Right cardiac atrium (tissue), 5 donors: ENCODE results near the gene FAM72B. TPM values are rescaled to one million over a fixed set of nuclear protein-coding genes. Genes with fewer than 3 reads are reported as not detected.
A peak's percentile ranks its signal among the peaks of the same experiment; 100 is the strongest.
"Not testable (repeated sequence)": the region's sequence is repeated elsewhere in the genome, so short reads cannot be mapped to it uniquely, and the experiment has no call there.

ENCODE experiments used
- ATAC-seq, 2 donors: fragments of 200-7000 bp; cut with Tn5 transposase; one replicate each; pipeline versions ENCODE4 v1.8.0 to v1.9.1; 2020; ENCODE audit warnings: moderate library complexity in 2 of 2, mild to moderate bottlenecking in 1 of 2
- DNase-seq, 3 donors: peaks; one replicate each; pipeline ENCODE4 v3.0.0-alpha.2; 2020
- H3K27ac ChIP-seq: one replicate; pipeline ENCODE4 v1.5.1; 2013; ENCODE audit warnings: mild to moderate bottlenecking, low read length, control low read depth, moderate library complexity
- H3K27me3 ChIP-seq: one replicate; pipeline ENCODE4 v1.6.1; 2013; ENCODE audit not compliant: control insufficient read depth, insufficient read depth
- H3K4me1 ChIP-seq: one replicate; pipeline ENCODE4 v1.6.1; 2013; ENCODE audit warnings: low read length; ENCODE audit not compliant: control insufficient read depth, insufficient read depth
- H3K4me3 ChIP-seq: one replicate; pipeline ENCODE4 v1.5.1; 2013; ENCODE audit warnings: low read length, control low read depth
- H3K9me3 ChIP-seq: one replicate; pipeline ENCODE4 v1.6.1; 2013; ENCODE audit warnings: low read length; ENCODE audit not compliant: control insufficient read depth
- WGBS: extraction: QIAGEN DNeasy Blood & Tissue Kit; methylation state at CpG from one replicate; pipeline ENCODE4 v1.1.7; 2013; 5-methylcytosine and 5-hydroxymethylcytosine counted together
- intact Hi-C, 4 donors: fragments of 100-400 bp; cut with DNase I; formaldehyde crosslinking; loops; one replicate each; pipeline versions ENCODE4 v1.11.0 to v1.14.0; 2022 to 2023
- polyA plus RNA-seq: library from polyadenylated mRNA; stranded (reverse); fragments of 200-250 nt; gene quantifications from one replicate; pipeline ENCODE4 v1.2.3, GENCODE V29; 2013
- total RNA-seq, 4 donors: library from RNA; stranded (reverse); fragmentation: NEBNext Ultra II Directional; extraction: Animal tissue kit (Norgen Biotek cat#: 25700); gene quantifications; one replicate each; pipeline ENCODE4 v1.2.1, GENCODE V29; 2021
- donor health status: healthy with polysubstance abuse.
- donor health status: DM: no; HTN: yes; CAD: no.
- donor health status: DM: no; HTN: no; CAD: no.
- donor health status: DM: no; HTN: yes; CAD: no; lungs with severe emphysema.
- donor health status: DM: yes; HTN: yes; CAD: no.

Gene FAM72B
- total and polyA plus RNA-seq, 5 donors, result 0.16 to 1.4 (median 1.0) TPM

DNA sequence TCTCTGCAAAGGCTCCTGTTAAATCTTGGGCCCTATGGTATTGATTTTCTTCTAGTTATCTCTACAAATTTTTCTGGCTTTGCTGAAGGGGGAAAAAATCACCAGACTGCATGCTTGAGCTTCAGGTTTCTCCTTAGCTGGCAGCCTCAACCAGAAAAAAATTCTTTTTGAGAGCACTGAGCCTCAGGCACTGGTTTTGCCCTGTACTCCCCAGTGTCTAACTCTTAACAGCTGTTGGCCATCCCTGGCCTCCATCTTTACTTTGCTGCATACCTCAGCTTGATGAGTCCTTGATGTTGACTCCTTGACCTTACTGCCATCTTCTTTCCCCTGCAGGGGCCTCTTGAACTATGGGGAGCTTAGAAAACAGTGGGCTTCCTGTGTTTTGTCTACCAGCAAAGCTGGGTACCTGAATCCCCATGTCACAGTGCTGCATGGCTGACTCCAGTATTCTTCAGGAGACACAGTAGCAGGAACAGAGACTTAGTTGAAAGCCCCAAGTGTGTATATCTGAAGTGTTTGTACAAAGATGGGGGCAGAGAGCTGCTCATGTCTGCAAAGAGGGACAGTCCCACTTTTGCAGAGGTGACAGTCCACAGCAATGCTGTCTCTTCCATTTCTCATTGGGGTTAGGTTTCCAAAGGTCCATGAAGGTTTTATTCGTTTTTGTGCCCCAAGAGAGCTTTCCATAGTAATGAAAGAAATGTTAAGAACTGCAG, 31.7 kb upstream of the FAM72B start:
- H3K9me3 ChIP-seq, intact Hi-C loops, DNase-seq, H3K4me3 ChIP-seq, H3K27me3 ChIP-seq, H3K27ac ChIP-seq, H3K4me1 ChIP-seq, ATAC-seq: not testable (repeated sequence)
- WGBS, result 48% methylated on average over 1 of the region's 1 CpG

DNA sequence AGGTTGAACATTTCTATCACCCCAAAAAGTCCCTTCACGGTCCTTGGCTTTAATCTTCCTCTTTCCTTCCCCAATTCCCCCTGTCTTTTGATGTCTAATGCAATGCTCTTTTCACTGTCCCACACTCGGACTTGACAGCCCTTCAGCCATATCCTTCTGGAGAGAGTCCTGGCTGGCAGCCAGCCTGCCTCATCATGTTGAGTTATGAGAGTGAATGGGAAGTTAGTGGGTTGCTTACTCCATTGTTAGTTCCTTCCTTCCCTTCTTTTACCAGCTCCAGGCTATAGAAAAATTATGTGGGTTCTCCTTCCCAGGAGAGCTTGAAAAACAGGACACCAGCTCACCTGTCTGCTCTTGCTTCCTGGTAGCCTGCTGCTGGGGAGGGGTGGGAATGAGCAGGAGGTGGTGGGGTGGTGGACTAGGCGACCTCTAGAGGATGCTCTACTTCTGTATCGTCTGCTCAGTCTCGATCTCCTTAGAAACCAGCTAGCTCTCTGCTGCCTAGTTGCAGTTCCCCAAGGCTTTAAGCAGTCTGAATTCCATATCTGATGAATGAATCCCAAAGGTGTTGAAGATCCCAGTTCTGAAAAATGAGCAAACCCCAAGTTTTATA, 30.5 kb upstream of the FAM72B start:
- H3K9me3 ChIP-seq, DNase-seq, H3K4me1 ChIP-seq, H3K4me3 ChIP-seq, H3K27me3 ChIP-seq, intact Hi-C loops, H3K27ac ChIP-seq: not testable (repeated sequence)
- 83% methylated on average over 1 of the region's 5 CpGs for WGBS
- ATAC-seq, result peak; percentile 76 to 77

DNA sequence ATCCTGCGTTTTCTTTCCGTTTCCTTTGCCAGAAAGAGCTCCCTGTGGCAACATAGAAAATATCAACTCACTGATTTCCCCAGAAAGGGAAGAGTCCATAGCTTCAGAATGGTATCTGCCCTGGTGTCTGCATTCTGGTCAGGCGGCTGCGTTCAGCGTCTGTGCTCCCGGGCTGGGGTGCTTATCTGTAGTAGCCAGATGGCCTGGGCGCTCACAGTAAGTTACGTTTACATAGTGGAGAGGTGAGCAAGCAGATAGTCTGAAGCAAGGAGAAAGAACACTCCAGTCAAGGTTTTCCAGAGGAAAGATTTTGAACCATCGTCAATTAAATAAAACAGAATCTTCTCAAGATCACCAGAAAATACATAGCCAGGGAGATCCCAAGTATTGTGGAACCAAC, 29.4 kb upstream of the FAM72B start:
- H3K9me3 ChIP-seq, H3K27ac ChIP-seq, H3K27me3 ChIP-seq, H3K4me1 ChIP-seq, intact Hi-C loops, H3K4me3 ChIP-seq: not testable (repeated sequence)
- WGBS, result 61% methylated on average over 7 of the region's 9 CpGs
- DNase-seq (peak in 1 of 3 donors; percentile 26), ATAC-seq (peak in 1 of 2 donors; percentile 44)

DNA sequence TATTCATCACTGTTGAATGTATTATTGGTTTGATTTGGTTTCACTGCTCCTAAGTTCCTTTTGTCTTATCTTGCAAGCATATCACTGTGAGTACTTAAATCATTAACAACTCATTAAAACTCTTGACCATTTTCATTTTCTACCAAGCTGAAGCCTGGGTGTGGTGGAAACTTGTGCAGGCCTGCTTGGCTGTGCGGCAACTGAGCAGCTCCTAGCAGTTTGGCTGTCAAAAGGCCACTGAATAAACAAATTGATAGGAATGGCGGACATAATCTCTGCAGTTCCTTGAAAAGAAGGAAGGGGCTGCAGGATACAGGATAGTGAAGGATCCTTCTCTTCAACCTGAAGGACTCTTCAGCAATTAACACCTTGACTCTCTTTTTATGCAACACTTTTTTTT, 26.6 kb upstream of the FAM72B start:
- H3K4me1 ChIP-seq, intact Hi-C loops, H3K27ac ChIP-seq, H3K9me3 ChIP-seq, ATAC-seq, H3K27me3 ChIP-seq, H3K4me3 ChIP-seq: not testable (repeated sequence)
- peak in 1 of 3 donors; percentile 62 for DNase-seq
- WGBS, result 45% methylated on average over 2 of the region's 2 CpGs

DNA sequence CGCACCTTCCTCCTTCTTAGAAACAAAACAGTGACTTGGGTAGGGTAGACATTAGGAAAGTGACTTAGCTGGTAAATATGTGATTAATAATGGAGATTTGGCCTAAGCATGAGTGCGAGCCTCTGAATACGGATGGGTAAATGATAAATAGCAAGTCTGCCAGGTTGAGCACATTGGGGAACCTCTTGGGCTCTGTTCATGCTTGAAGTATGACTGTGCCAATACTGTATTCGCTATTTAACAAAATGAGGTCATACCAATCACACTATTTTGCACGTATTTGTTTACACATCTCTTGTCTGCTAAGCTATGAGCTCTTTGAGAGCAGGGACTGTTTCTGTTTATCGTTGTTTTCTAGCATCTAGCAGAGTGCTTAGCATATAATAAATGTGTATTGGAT, 24.2 kb upstream of the FAM72B start:
- intact Hi-C loops, H3K4me1 ChIP-seq, H3K9me3 ChIP-seq, DNase-seq, ATAC-seq, H3K27ac ChIP-seq, H3K27me3 ChIP-seq, H3K4me3 ChIP-seq: not testable (repeated sequence)
- WGBS, result 73% methylated on average over 5 of the region's 6 CpGs

DNA sequence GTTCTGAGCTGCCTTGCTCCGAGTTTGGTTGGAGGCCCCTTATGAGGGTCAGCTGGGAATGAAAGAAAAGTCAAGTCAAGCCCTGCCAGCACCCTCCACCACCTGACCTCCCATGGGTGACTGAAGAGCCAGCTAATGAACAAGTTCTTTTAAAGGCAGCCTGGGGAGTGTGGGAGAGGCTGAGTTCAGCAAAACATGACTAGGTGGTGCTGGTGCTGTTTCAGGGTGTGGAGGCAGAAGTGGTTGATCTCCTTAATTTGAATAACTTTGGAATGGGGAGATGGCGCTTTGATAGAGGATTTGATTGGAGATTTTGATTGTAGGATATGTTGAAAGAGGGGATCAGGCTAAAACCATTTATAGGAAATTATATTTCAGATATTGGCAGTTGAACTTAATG, 23.2 kb upstream of the FAM72B start:
- intact Hi-C loops, H3K27me3 ChIP-seq, H3K9me3 ChIP-seq, ATAC-seq, H3K27ac ChIP-seq, DNase-seq, H3K4me1 ChIP-seq, H3K4me3 ChIP-seq: not testable (repeated sequence)
- WGBS, result 96% methylated on average over 1 of the region's 2 CpGs

DNA sequence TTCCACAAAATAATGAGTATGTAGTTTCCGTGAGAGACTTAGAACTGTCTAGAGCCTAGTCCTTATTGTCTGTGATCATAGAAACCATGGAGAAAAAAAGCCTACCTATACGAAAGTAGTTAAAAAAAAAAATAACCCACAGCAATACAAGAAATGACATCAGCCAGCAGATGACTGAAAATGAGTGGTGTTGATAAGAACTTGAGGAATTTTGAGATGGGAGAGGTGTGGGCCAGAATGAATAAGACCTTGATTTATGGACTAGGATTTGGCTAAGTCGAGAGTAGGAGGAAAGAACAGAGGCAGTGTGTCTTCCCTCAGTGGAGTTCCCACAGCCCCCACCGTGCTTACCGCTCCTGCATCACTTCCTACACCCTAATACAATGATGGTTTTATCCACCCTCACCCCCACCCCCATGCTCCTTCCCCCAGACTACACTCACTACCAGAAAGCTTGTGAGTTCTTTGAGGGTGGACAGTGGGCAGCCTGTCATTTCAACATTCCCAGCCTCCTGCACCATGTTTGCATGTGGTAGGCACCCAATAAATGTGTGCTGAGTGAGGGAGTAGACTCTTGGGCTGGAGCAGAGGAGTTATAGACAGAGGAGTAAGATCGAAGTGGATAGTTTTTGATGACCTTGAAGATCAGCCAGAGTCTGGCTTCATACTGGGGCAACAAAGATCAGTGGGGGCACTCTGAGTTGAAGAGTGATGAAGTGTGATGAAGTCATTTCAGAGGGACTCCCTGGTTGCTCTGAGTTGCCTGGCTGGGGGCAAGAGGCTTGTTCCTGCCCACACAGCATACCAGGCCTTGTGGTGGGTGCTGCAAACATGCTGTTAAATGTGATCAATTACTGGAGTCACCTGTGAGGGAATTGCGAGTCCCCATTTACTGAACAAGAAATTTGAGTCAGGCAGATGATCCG, 21.9 kb upstream of the FAM72B start:
- DNase-seq, intact Hi-C loops, H3K4me1 ChIP-seq, H3K27ac ChIP-seq, H3K4me3 ChIP-seq, H3K9me3 ChIP-seq, H3K27me3 ChIP-seq: not testable (repeated sequence)
- 75% methylated on average over 3 of the region's 8 CpGs for WGBS
- peak; percentile 13 to 24 for ATAC-seq

DNA sequence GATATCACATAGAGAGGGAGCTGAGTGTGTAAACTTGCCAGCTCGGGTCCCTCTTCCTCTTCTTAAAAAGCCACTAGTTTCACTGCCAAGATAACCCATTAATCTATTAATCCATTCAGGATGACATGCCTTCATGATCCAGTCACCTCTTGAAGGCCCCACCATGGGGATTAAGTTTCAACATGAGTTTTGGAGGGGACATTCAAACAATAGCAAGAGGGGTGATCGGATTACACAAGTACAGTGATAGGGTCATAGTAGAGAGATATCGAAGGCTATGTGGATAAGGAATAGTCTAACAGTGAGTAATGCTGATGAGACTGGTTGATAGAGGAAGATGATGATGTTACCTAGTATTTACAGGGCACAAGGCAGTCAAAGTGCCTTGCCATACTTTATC, 18.8 kb upstream of the FAM72B start:
- 88% methylated on average over 3 of the region's 3 CpGs for WGBS
- DNase-seq, H3K9me3 ChIP-seq, H3K4me1 ChIP-seq, H3K4me3 ChIP-seq, ATAC-seq, intact Hi-C loops, H3K27me3 ChIP-seq, H3K27ac ChIP-seq: not testable (repeated sequence)

DNA sequence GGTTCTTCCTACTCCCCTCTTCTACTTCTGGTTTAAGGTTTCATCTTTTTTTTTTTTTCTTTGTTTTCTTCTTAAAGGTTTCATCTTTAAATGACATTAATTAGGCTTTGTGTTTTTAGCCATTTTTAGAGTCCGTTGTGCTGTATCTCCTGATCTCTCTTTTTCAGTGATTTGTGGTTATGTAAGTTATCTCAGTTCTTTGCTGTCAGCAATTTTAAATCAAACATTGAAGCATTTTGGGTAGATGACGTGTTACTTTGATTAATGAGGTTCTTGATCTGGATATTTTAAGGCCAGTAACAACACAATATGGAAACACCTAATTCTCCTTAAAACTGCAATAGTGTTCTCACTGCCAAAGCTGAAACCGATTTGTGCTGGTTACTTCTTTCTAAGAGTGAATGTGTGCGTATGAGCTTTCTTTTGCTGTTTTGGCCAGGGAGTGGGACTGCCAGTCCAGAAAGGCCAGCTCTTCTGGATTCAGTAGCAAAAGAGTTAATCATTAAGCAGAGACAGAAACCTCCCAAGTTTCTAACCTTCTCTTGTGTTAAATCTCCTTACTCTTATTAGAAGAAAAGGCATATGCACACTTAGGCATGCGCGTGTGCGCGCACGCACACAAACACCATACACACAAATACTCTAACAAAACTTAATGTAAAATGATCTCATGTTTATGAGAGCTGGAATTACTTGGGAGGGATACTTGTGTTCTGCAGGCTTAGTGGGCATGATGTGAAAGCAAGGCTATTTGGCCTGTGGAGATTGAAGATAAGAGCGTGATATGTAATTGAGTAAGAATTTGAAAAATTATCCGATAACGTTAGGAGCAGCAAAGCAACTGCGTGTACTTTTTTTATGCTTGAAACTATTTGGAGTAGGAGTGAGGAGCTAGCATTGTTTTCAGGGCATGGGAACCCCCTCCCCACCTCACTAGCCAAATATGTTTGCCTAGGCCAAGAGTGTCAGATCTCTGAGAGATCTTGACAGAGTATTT, 17.1 kb upstream of the FAM72B start:
- H3K4me3 ChIP-seq, H3K27ac ChIP-seq, H3K27me3 ChIP-seq, H3K9me3 ChIP-seq, intact Hi-C loops, H3K4me1 ChIP-seq: not testable (repeated sequence)
- ATAC-seq (peak; percentile 11 to 46), DNase-seq (peak in 1 of 3 donors; percentile 4)
- 47% methylated on average over 9 of the region's 13 CpGs for WGBS

DNA sequence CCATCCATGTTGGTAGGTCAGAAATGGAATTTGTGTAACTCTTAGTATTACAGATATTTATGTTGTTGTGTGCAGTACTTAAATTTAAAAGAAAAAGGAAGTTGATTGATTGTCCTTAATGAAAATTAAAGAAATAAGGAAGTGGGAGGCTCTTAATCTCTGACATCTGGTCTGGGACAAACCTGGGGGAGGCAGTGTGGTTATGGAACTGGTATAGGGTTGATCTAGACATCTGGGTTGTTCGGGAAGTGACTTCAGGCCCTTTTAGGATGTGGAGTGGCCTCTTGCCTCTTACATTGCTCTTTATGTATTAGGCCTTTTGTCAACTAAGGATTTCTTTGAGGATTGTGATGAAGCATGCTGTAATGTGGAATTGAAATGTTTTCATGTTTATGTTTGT, 16.1 kb upstream of the FAM72B start:
- intact Hi-C loops, H3K27ac ChIP-seq, H3K27me3 ChIP-seq, H3K4me3 ChIP-seq, H3K4me1 ChIP-seq, ATAC-seq, H3K9me3 ChIP-seq, DNase-seq: not testable (repeated sequence)
- no CpG with 5 or more reads among the region's 1 CpG for WGBS
